H1 (cell line): Measurements from ENCODE around the gene CTNNA3. TPM values are rescaled to one million over a fixed set of nuclear protein-coding genes. Genes with fewer than 3 reads are reported as not detected.

Experiments used
- CTCF ChIA-PET: fragments of 300-600 bp; sonication (Branson Sonifier 250); formaldehyde crosslinking; loops from one replicate; lab custom pipeline; 2021; ENCODE audit not compliant: partially characterized antibody; lab: Charles Lee
- POLR2A ChIA-PET: fragments of 300-600 bp; sonication (Branson Sonifier 250); formaldehyde crosslinking; loops from one replicate; lab custom pipeline; 2021; ENCODE audit warnings: inconsistent platforms; ENCODE audit not compliant: partially characterized antibody; lab: Charles Lee
- DNase-seq, 2 experiments: peaks; one replicate each; pipeline versions ENCODE4 v3.0.0 to v3.0.0-alpha.2; 2010 to 2022; ENCODE audit warnings: low spot score in 2 of 2, low read depth in 1 of 2, mixed read lengths in 1 of 2
- FAIRE-seq: peaks from 2 replicates; lab custom pipeline; 2011; peaks lifted over from hg19 to GRCh38; lab: Jason Lieb, UNC
- H2AFZ ChIP-seq: 2 replicates; pipeline ENCODE4 v1.8.1; 2012; ENCODE audit warnings: low read length, inconsistent platforms
- H2AK5ac ChIP-seq: 2 replicates; pipeline ENCODE4 v1.6.1; 2013; ENCODE audit warnings: low read depth, low read length
- H2BK120ac ChIP-seq: replicated peaks from 2 replicates; pipeline ENCODE3; 2013; ENCODE audit warnings: low read depth, low read length, inconsistent platforms
- H2BK12ac ChIP-seq: 2 replicates; pipeline ENCODE4 v1.6.1; 2013; ENCODE audit warnings: low read depth, low read length
- H2BK15ac ChIP-seq: 2 replicates; pipeline ENCODE4 v1.6.1; 2013; ENCODE audit warnings: low read length
- H2BK20ac ChIP-seq: 2 replicates; pipeline ENCODE4 v1.6.1; 2013; ENCODE audit warnings: low read length
- H2BK5ac ChIP-seq: 2 replicates; pipeline ENCODE4 v1.6.1; 2013; ENCODE audit warnings: low read depth, low read length
- H3K14ac ChIP-seq: 2 replicates; pipeline ENCODE4 v1.6.1; 2013; ENCODE audit warnings: inconsistent platforms; ENCODE audit not compliant: insufficient read length
- H3K18ac ChIP-seq: 2 replicates; pipeline ENCODE4 v1.6.1; 2013; ENCODE audit warnings: low read length; ENCODE audit errors: extremely low read depth
- H3K23ac ChIP-seq: 2 replicates; pipeline ENCODE4 v1.6.1; 2013; ENCODE audit warnings: inconsistent platforms; ENCODE audit not compliant: insufficient read length
- H3K23me2 ChIP-seq: 2 replicates; pipeline ENCODE4 v1.6.1; 2013; ENCODE audit warnings: low read depth, low read length
- H3K27ac ChIP-seq: 2 replicates; pipeline ENCODE4 v1.6.1; 2011; ENCODE audit warnings: low read depth, low read length, inconsistent platforms
- H3K27me3 ChIP-seq, 4 experiments: replicated peaks in 1 of 4; 1 replicate in 1 of 4; 2 replicates in 3 of 4; pipeline versions ENCODE4 v1.6.1 to v1.8.1; 2011 to 2013; ENCODE audit warnings: low read length in 3 of 4, mild to moderate bottlenecking in 3 of 4, inconsistent platforms in 2 of 4, mixed read lengths in 2 of 4, moderate library complexity in 1 of 4; ENCODE audit not compliant: control insufficient read depth in 3 of 4, insufficient read depth in 3 of 4; ENCODE audit errors: extremely low read depth in 1 of 4
- H3K36me3 ChIP-seq, 4 experiments: 2 replicates each; pipeline versions ENCODE4 v1.6.1 to v1.8.1; 2011 to 2013; ENCODE audit warnings: mild to moderate bottlenecking in 4 of 4, low read length in 3 of 4, moderate library complexity in 2 of 4, control low read depth in 1 of 4, inconsistent platforms in 1 of 4; ENCODE audit not compliant: insufficient read depth in 4 of 4, control insufficient read depth in 2 of 4
- H3K4ac ChIP-seq: replicated peaks from 2 replicates; pipeline ENCODE3; 2013; ENCODE audit warnings: low read length, low read depth, mixed read lengths, inconsistent platforms; ENCODE audit not compliant: insufficient read length
- H3K4me1 ChIP-seq, 4 experiments: replicated peaks in 1 of 4; 1 replicate in 1 of 4; 2 replicates in 3 of 4; pipeline versions ENCODE4 v1.6.1 to v1.8.1; 2011 to 2013; ENCODE audit warnings: low read length in 3 of 4, inconsistent platforms in 2 of 4, mixed read lengths in 1 of 4; ENCODE audit not compliant: insufficient read depth in 4 of 4, control insufficient read depth in 3 of 4
- H3K4me2 ChIP-seq, 2 experiments: 2 replicates each; pipeline versions ENCODE4 v1.6.1 to v1.8.1; 2011 to 2013; ENCODE audit warnings: low read depth in 2 of 2, low read length in 2 of 2, control low read depth in 1 of 2, inconsistent platforms in 1 of 2, mild to moderate bottlenecking in 1 of 2; ENCODE audit not compliant: insufficient read depth in 1 of 2
- H3K4me3 ChIP-seq, 4 experiments: fragments of 200-600, 300-600 bp in 1 of 4; sonication (generic), shearing (Covaris generic), sonication (Bioruptor Twin) in 1 of 4; 2 replicates each; pipeline versions ENCODE4 v1.5.1 to v1.8.1; 2011 to 2016; ENCODE audit warnings: low read length in 4 of 4, low read depth in 3 of 4, control low read depth in 2 of 4, inconsistent platforms in 2 of 4, mild to moderate bottlenecking in 2 of 4, mixed read lengths in 1 of 4, moderate library complexity in 1 of 4; ENCODE audit not compliant: insufficient read depth in 2 of 4; ENCODE audit errors: extremely low read depth in 1 of 4
- H3K56ac ChIP-seq: replicated peaks from 2 replicates; pipeline ENCODE3; 2013; ENCODE audit warnings: low read depth, mild to moderate bottlenecking, mixed read lengths, low read length, inconsistent platforms; ENCODE audit not compliant: insufficient read length
- H3K79me1 ChIP-seq: 2 replicates; pipeline ENCODE4 v1.6.1; 2013; ENCODE audit warnings: low read depth, low read length, control low read depth
- H3K79me2 ChIP-seq, 2 experiments: 2 replicates each; pipeline versions ENCODE4 v1.6.1 to v1.8.1; 2012 to 2013; ENCODE audit warnings: low read length in 2 of 2, mild to moderate bottlenecking in 2 of 2, inconsistent platforms in 1 of 2; ENCODE audit not compliant: insufficient read depth in 2 of 2, control insufficient read depth in 1 of 2
- H3K9ac ChIP-seq, 4 experiments: replicated peaks in 1 of 4; 1 replicate in 1 of 4; 2 replicates in 3 of 4; pipeline versions ENCODE4 v1.6.1 to v1.8.1; 2011 to 2013; ENCODE audit warnings: low read depth in 3 of 4, low read length in 3 of 4, control low read depth in 2 of 4, mild to moderate bottlenecking in 2 of 4, moderate library complexity in 2 of 4, inconsistent platforms in 1 of 4; ENCODE audit errors: extremely low read depth in 1 of 4
- H3K9me3 ChIP-seq, 2 experiments: 2 replicates each; pipeline versions ENCODE4 v1.6.1 to v1.8.1; 2012 to 2013; ENCODE audit warnings: mild to moderate bottlenecking in 2 of 2, moderate library complexity in 2 of 2, control low read depth in 1 of 2, inconsistent platforms in 1 of 2, low read depth in 1 of 2, low read length in 1 of 2, mixed read lengths in 1 of 2; ENCODE audit not compliant: insufficient read depth in 2 of 2
- H4K20me1 ChIP-seq, 2 experiments: replicated peaks in 1 of 2; 2 replicates each; pipeline versions ENCODE3 to v1.8.1; 2011 to 2013; ENCODE audit warnings: inconsistent platforms in 2 of 2, low read length in 2 of 2, mild to moderate bottlenecking in 1 of 2; ENCODE audit not compliant: insufficient read depth in 2 of 2, control insufficient read depth in 1 of 2
- H4K5ac ChIP-seq: 2 replicates; pipeline ENCODE4 v1.6.1; 2013; ENCODE audit warnings: low read length, low read depth, mixed read lengths, inconsistent platforms; ENCODE audit not compliant: insufficient read length
- H4K8ac ChIP-seq: 2 replicates; pipeline ENCODE4 v1.8.0; 2013; ENCODE audit warnings: mild to moderate bottlenecking, moderate library complexity, low read length, inconsistent platforms; ENCODE audit not compliant: insufficient read depth; ENCODE audit errors: extremely low read depth
- H4K91ac ChIP-seq: replicated peaks from 2 replicates; pipeline ENCODE3; 2013; ENCODE audit warnings: low read length, mixed read lengths, inconsistent platforms; ENCODE audit not compliant: insufficient read length
- CBX8 ChIP-seq: fragments of 300-800, 300-1000 bp; sonication (generic); IDR thresholded peaks from 2 replicates; pipeline ENCODE4 v1.7.1; 2016; ENCODE audit warnings: low read depth, low read length, borderline replicate concordance
- CHD1 ChIP-seq: IDR thresholded peaks from 2 replicates; pipeline ENCODE4 v1.6.1; 2012; ENCODE audit warnings: low read depth, low read length, improper control_type of control experiment
- CTCF ChIP-seq, 3 experiments: IDR thresholded peaks; 1 replicate in 2 of 3; 2 replicates in 1 of 3; pipeline versions ENCODE4 v1.5.1 to v1.6.1; 2011; ENCODE audit warnings: low read length in 3 of 3, mild to moderate bottlenecking in 3 of 3, inconsistent platforms in 2 of 3, low read depth in 1 of 3, moderate library complexity in 1 of 3; ENCODE audit not compliant: insufficient read depth in 1 of 3; ENCODE audit errors: control extremely low read depth in 1 of 3
- E2F6 ChIP-seq: IDR thresholded peaks from 2 replicates; pipeline ENCODE4 v1.6.1; 2012; ENCODE audit warnings: inconsistent platforms
- EGR1 ChIP-seq: IDR thresholded peaks from 2 replicates; pipeline ENCODE4 v1.6.1; 2011; ENCODE audit warnings: low read depth, low read length, borderline replicate concordance
- HDAC2 ChIP-seq, 2 experiments: fragments of 300-600 bp in 1 of 2; sonication (generic) in 1 of 2; IDR thresholded peaks; 2 replicates each; pipeline ENCODE4 v1.6.1; 2011 to 2012; ENCODE audit warnings: low read depth in 2 of 2, low read length in 2 of 2, mild to moderate bottlenecking in 2 of 2, moderate library complexity in 2 of 2, borderline replicate concordance in 1 of 2, inconsistent platforms in 1 of 2
- SAP30 ChIP-seq: fragments of 300-600 bp; sonication (generic); IDR thresholded peaks from 2 replicates; pipeline ENCODE4 v1.7.1; 2012; ENCODE audit warnings: low read length, moderate library complexity, mild to moderate bottlenecking, inconsistent platforms; ENCODE audit not compliant: insufficient read depth, insufficient replicate concordance
- SIRT6 ChIP-seq: IDR thresholded peaks from one replicate; pipeline ENCODE4 v1.7.1; 2012; ENCODE audit warnings: low read length, inconsistent platforms
- SP4 ChIP-seq: IDR thresholded peaks from 2 replicates; pipeline ENCODE4 v1.6.1; 2012; ENCODE audit warnings: low read length, inconsistent platforms
- YY1 ChIP-seq: IDR thresholded peaks from 2 replicates; pipeline ENCODE4 v1.6.1; 2011; ENCODE audit warnings: low read depth, mild to moderate bottlenecking, low read length
- polyA plus RNA-seq, 7 experiments: library from polyadenylated mRNA; depleted of rRNA in 3 of 7; stranded (reverse) in 5 of 7; unstranded in 2 of 7; fragments of >200 nt in 5 of 7; fragments of 200-250 nt in 2 of 7; gene quantifications; 1 replicate in 5 of 7; 2 replicates in 1 of 7; 4 replicates in 1 of 7; pipeline versions ENCODE4 v1.2.1 to v1.2.3, GENCODE V29; 2011 to 2013; ENCODE audit warnings: missing spikeins in 2 of 7, mixed read lengths in 2 of 7
- total RNA-seq: library from RNA; stranded (reverse); fragmentation: NEBNext Ultra II Directional; extraction: Animal tissue kit (Norgen Biotek cat#: 25700); gene quantifications from 2 replicates; pipeline ENCODE4 v1.2.1, GENCODE V29; 2021

The CTNNA3 gene
- total and polyA plus RNA-seq, 2 of the 8 experiments (the other 6 are each of a cell fraction or from before 2014, with no cell fraction given), result 1.3 to 1.5 TPM

- H3K14ac ChIP-seq, result no peak overlapping the region
- H2BK15ac ChIP-seq, result no peak overlapping the region
- no peak overlapping the region for H3K4ac ChIP-seq
- no peak overlapping the region for H2BK20ac ChIP-seq
- no peaks in the 10 kb centered on the region for H3K4me1 ChIP-seq
- no peak overlapping the region for H2BK5ac ChIP-seq
- no peak overlapping the region for H3K23ac ChIP-seq
- FAIRE-seq (no peak), DNase-seq (no peak)
- POLR2A ChIA-PET, result no interaction called here
- no peak overlapping the region for H2BK120ac ChIP-seq
- CTCF ChIA-PET, result interaction anchor here (0.6 kb wide), 1 partner anchor 368 kb away, joined by 4 read pairs; no protein-coding TSS in a partner anchor
- no peak overlapping the region for H4K8ac ChIP-seq
- no peak overlapping the region for H3K56ac ChIP-seq
- no peaks in the 10 kb centered on the region for H3K79me1 ChIP-seq
- no peaks in the 10 kb centered on the region for H3K79me2 ChIP-seq
- no peak overlapping the region for H2AK5ac ChIP-seq
- H4K20me1 ChIP-seq, result no peaks in the 10 kb centered on the region
- no peaks in the 10 kb centered on the region; a peak in 1 of 4 replicates for H3K9me3 ChIP-seq
- TF ChIP-seq CHD1 (no peak), EGR1 (no peak), SAP30 (no peak), SIRT6 (no peak), HDAC2 (IDR thresholded peaks at IDR 0.05; ENCODE audit: borderline replicate concordance in 1 of 2, low read depth in 2 of 2, low read length in 2 of 2) (no peak), E2F6 (no peak), SP4 (no peak), CTCF (IDR thresholded peaks at IDR 0.05; ENCODE audit: control extremely low read depth in 1 of 3, insufficient read depth in 1 of 3, low read depth in 1 of 3, low read length in 3 of 3) (no peak), CBX8 (no peak), YY1 (no peak)
- H3K18ac ChIP-seq, result no peak overlapping the region
- H3K4me2 ChIP-seq, result no peak overlapping the region
- no peak overlapping the region for H3K27ac ChIP-seq
- H2AFZ ChIP-seq, result no peak overlapping the region
- no peaks in the 10 kb centered on the region for H3K23me2 ChIP-seq
- no peaks in the 10 kb centered on the region for H3K36me3 ChIP-seq
- H4K91ac ChIP-seq, result no peak overlapping the region
- H3K4me3 ChIP-seq, result no peak overlapping the region
- no peaks in the 10 kb centered on the region for H3K27me3 ChIP-seq
- H4K5ac ChIP-seq, result no peak overlapping the region
- no peak overlapping the region for H2BK12ac ChIP-seq
- no peak overlapping the region for H3K9ac ChIP-seq
These were observed 522.2 kb downstream of the CTNNA3 start for GRCh38 chr10:67173787-67174186.
